ENCODE measurements around the gene MRPL45.

MRPL45 gene

GRCh38 chr17:38315497-38315896, 18.5 kb downstream of the MRPL45 start:
- DNase-seq (ENCODE audit: low read depth), result no peak

GRCh38 chr17:38317081-38317480, 20.1 kb downstream of the MRPL45 start:
- TF ChIP-seq CTCF (conservative IDR thresholded peaks at IDR 0.05; ENCODE audit: low read depth, low read length), result no peak
- H3K4me3 ChIP-seq (ENCODE audit: low read length), result no peak overlapping the region
- DNase-seq (ENCODE audit: low read depth), result no peak

More at GRCh38 chr17:38315497-38315896, 18.5 kb downstream of the MRPL45 start:
- TF ChIP-seq CTCF (conservative IDR thresholded peaks at IDR 0.05; ENCODE audit: low read depth, low read length), result no peak
- H3K4me3 ChIP-seq (ENCODE audit: low read length), result no peak overlapping the region

- H3K4me3 ChIP-seq (ENCODE audit: low read length), result no peak overlapping the region
- no peak for DNase-seq (ENCODE audit: low read depth)
- TF ChIP-seq CTCF (conservative IDR thresholded peaks at IDR 0.05; ENCODE audit: low read depth, low read length), result no peak
Observed at GRCh38 chr17:38320482-38320881, 23.5 kb downstream of the MRPL45 start.

- peak; percentile 75 for TF ChIP-seq CTCF (conservative IDR thresholded peaks at IDR 0.05; ENCODE audit: low read depth, low read length)
- no peak for DNase-seq (ENCODE audit: low read depth)
- H3K4me3 ChIP-seq (ENCODE audit: low read length), result no peak overlapping the region
Observed at GRCh38 chr17:38322156-38322779, 25.3 kb downstream of the MRPL45 start.

- DNase-seq (ENCODE audit: low read depth), result no peak
- H3K4me3 ChIP-seq (ENCODE audit: low read length), result no peak overlapping the region
- TF ChIP-seq CTCF (conservative IDR thresholded peaks at IDR 0.05; ENCODE audit: low read depth, low read length), result no peak
Observed at GRCh38 chr17:38322897-38323296, 25.9 kb downstream of the MRPL45 start.

- TF ChIP-seq CTCF (conservative IDR thresholded peaks at IDR 0.05; ENCODE audit: low read depth, low read length), result no peak
- H3K4me3 ChIP-seq (ENCODE audit: low read length), result no peak overlapping the region
- no peak for DNase-seq (ENCODE audit: low read depth)
Observed at GRCh38 chr17:38324141-38324697, 27.3 kb downstream of the MRPL45 start.

GRCh38 chr17:38324772-38325171, 27.8 kb downstream of the MRPL45 start:
- no peak for DNase-seq (ENCODE audit: low read depth)
- no peak for TF ChIP-seq CTCF (conservative IDR thresholded peaks at IDR 0.05; ENCODE audit: low read depth, low read length)
- H3K4me3 ChIP-seq (ENCODE audit: low read length), result no peak overlapping the region

Measured in retinal pigment epithelial cell (primary cell).